Lower leg skin (tissue), 3 donors: ENCODE data around the gene PEX11B.

Experiments
- CTCF ChIP-seq, 3 donors: fragments of 450-650 bp; IDR thresholded peaks; one replicate each; pipeline ENCODE4 v1.5.1; 2016; ENCODE audit warnings: antibody characterized with exemption in 3 of 3, mild to moderate bottlenecking in 3 of 3, moderate library complexity in 2 of 3
- POLR2A ChIP-seq, 2 donors: fragments of 450-650 bp; IDR thresholded peaks; one replicate each; pipeline ENCODE4 v1.6.1; 2016 to 2017; ENCODE audit warnings: antibody characterized with exemption in 2 of 2, mild to moderate bottlenecking in 1 of 2, moderate library complexity in 1 of 2

DNA sequence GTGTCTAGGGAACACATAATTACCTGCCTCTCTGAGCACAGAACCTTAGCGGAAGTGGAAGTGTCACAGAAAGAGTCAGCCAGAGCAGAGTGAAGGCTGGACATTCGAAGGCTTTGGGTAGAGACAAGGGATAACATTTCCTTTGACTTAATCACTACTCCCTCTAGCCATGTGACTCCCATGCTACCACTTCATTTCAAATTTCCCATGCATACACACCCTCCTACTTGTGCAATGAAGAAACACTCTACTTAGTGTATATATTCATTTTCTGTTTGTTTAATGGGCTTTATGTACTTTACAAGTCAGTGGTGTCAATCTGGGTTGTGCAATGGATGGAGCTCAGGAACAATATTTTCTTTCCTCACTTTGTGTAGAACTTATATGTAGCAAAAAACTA, 39.8 kb downstream of the PEX11B start:
- TF ChIP-seq CTCF (IDR thresholded peaks at IDR 0.05), result no peak
- no peak for TF ChIP-seq POLR2A (IDR thresholded peaks at IDR 0.05)
